Measurements from ENCODE around the gene CBS.
"Not testable (repeated sequence)": the region's sequence is repeated elsewhere in the genome, so short reads cannot be mapped to it uniquely, and the experiment has no call there.

Gene CBS

DNA sequence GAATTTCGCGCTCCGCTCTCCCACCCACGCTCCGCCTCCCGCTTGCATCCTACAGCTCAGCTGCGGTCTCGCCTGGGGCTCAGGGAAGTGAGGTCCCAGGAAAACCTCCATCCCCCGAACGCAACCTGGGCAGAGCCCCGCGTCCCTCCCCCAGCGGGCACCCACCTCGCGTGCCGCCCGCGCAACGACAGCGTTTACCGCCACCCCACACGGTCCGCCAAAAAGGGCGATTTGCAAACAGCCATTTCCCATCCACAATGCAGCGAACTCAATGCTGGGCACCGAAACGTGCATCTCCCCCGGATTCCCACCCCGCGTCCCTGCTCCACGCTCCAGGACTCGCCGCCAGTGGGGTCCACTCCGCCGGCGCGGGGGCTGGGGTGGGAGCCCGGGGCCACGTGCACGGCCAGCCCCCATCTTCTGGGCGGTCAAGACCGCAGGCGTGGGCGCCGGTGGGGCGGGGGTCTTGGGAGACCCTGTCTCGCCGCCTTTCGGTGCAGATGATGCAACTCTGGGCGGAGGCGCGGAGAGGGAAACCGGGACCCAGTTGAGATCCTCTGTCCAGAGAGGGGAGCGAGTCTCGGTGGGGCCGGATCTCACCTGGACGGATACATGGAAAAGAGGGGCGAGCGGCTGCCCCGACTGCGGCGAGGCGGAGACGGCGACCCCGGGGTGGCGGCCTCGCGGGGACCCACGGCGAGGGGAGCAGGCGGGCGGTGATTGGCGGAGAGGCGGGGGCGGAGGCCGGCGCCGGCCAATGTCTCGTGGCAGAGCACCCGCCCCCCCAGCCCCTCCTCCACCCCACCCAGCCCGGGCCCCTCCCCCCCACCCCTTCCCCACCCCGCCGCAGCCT, at the start of gene CBS:
Gene CBS, minus strand, starts transcription at position 666 of the 853 bp plus-strand sequence. CDS start 3,642 bp downstream, outside the sequence.
- not testable (repeated sequence) for DNase-seq

DNA sequence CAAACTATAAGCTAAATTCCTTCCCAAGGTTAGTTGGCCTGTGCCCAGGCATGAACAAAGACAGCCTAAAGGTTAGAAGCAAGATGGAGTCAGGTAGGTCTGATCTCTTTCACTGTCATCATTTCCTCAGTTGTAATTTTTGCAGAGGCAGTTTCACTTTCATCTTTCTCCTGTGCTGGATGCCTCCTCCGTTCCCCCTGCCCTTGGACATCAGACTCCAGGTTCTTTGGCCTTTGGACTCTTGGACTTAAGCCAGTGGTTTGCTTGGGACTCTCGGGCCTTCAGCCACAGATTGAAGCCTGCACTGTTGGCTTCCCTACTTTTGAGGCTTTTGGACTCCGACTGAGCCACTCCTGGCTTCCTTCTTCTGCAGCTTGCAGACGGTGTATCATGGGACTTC, 40.3 kb upstream of the CBS start:
- DNase-seq, result not testable (repeated sequence)

DNA sequence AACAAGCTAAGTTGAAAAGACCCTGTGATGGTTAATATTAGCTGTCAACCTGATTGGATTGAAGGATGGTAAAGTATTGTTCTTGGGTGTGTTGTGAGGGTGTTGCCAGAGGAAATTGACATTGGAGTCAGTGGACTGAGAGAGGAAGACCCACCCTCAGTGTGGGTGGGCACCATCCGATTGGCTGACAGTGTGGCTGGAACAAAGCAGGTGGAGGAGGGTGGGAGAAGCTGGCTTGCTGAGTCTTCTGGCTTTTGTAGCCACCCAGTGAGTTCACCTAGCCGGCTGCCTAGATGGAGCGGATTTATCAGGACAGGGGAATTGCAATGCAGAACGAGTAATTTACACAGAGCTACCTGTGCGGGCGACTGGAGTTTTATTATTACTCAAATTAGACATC, 38.8 kb upstream of the CBS start:
- DNase-seq, result not testable (repeated sequence)

DNA sequence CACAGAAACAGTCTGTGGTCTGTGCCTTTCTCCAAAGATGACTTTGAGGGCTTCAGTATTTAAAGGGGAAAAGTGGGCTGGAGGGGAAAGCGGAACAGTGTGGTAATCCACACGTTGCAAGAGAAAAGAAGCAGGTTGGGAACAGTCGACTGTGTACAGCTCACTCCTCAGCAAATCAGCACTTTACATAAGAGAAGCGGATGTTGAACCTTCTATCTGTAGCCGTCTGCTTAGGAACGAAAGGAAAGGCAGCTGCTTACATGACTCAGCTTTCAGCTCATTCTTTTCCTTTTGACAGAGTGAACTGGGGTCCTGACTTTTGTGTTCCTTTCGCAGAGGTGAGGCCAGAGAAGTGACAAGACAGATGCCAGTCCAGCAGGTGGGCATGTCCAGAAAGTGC, 33.4 kb upstream of the CBS start:
- DNase-seq, result not testable (repeated sequence)

DNA sequence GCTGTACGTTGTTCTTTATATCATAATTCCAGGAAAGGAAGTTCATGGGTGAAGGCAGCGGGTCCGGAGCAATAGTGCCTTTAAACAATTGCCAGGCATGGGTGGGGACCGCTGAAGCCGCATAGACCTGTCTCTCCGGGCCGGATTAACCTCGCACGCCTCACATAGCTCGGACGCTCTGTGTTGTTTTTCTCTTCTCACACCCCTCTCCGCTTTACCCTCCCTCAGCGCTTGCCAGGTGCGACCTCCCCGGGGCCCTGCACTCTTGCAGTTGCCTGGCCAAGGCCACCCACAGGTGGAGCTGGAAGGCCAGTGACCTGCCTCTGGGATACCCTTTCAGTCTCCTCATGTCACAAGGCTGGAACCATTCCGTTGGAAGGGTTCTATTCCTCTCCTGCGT, 32.5 kb upstream of the CBS start:
- not testable (repeated sequence) for DNase-seq

DNA sequence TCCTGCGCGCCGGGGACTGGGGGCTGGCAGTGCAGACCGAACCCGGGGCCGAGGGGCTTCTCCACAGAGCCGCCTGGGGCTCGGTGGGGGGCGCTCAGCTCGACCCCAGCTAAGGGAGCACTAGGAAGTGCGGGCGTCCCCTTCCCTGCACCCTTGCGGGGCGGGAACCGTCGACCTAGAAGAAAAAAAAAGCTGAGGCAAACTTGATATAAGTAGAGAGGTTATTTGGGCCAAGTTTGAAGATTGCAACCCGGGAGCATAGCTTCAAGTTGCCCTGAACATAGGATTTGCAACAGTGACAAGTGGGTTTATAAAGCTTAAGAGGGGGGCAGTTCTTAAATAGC, 32.1 kb upstream of the CBS start:
- DNase-seq, result not testable (repeated sequence)

DNA sequence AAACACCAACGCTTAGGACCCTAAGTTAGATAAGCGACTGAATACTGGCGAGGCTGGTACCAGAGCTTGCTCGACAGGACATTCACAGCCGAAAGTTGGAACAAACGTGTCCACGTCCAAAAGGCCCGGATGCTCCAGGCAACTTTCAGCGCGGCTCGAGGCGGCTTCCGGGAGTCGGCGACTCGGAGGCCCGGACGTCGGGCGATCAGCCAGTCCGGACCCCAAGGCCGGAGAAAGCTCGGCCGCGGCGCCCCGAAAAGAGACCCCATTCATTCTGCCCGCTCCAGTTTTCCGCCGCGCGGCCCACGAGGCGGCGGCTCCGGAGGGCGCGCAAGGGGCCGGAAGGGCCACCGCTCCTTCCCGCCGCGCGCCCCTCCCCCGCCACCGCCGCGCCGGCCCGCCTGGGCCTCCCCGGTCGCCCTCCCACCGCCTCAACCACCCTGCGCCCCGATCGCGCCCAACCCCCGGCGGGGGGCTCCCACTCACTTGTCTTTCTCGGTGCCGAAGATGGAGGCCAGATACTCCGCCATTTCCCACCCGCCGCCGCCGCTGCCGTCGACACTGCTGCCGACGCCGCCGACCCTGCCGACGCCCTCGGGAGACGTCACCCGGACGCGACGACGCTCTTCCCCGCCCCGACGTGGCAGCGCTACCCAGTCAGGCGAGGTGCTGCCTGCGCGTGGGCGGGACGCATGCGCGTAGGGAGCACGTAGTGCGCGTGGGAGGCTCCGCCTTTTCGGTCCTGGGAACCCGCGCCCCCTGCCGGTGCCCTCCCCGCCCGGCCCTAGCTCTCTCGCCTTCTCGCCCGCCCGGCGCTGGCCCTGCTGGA, 31.5 kb upstream of the CBS start, which contains the start of gene U2AF1:
Gene U2AF1, minus strand, starts transcription at position 606 of the 829 bp plus-strand sequence. Its CDS starts 76 bp downstream, at position 530.
- not testable (repeated sequence) for DNase-seq

DNA sequence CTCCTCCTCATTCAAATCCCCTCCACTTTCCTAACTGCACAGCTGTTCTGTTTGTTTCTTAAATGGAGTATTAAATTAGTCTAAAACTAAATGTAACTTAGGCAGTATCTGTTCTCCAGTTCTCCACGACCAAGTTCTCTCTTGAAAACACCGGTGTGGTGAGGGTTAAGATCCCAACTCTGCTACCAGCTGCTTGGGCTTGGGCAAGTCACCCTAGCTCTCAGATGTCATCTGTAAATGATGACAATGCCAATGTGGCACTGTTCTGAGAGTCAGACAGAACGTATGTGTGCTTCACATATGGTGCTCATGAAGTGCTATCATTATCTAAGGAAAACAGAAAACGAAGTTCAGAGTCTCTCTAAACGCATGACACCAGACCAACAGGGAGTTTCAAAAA, 29.0 kb upstream of the CBS start:
- not testable (repeated sequence) for DNase-seq

DNA sequence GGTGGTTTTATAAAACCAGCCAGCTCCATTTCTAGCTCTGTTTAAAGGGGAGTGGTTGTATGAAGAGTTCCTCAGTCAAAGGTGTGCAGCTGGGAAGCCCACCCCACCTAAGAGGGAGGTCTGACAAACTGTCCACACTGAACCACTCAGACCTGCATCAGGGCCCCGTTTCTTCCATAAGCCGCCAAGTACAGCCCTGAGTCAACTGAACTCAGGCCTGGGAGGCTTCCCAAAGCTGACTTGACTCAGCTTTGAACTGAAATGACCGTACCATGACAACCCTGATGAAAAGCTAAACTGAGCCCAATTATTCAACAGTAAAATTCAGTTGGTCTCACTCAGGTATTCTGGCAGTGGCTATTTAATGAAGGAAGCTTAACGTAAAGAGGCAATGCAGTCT, 26.6 kb upstream of the CBS start:
- not testable (repeated sequence) for DNase-seq

DNA sequence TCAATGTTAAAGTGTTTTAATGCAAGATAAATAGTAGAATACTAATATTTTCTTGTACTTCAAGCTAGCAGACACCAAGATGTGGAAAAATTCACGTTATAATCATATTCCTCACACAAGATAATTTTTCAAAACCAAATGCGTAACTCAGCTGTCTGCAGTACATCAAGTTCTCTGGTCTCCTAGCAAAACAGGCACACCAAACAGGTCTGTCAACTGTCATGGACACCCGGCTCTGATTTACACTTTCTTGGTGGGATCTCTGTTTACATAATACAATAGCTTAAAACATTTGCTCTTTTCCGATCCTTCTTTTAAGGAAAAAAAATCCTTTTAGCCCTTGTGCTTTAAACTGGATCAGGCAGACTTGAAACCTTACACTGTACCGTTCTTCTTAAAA, 26.0 kb upstream of the CBS start:
- not testable (repeated sequence) for DNase-seq

DNA sequence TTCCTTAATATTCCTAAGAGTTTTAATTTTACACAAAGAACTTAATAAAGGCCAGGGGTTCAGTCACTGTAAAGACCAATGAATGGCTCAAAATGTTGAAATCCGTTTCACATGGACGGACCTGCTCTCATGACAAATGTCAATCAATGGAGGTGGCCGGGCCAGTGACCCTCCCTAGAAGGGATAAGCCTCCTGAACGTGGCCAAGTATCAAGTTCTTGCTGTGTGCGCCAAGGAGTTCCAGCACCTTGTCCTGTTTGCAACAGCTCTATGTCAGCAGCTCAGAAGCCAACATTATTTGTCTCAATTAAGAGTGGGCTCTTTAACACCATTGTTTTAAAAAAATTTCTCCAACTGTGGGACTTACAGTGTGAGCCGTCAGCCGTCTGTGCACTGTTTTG, 25.4 kb upstream of the CBS start:
- not testable (repeated sequence) for DNase-seq

DNA sequence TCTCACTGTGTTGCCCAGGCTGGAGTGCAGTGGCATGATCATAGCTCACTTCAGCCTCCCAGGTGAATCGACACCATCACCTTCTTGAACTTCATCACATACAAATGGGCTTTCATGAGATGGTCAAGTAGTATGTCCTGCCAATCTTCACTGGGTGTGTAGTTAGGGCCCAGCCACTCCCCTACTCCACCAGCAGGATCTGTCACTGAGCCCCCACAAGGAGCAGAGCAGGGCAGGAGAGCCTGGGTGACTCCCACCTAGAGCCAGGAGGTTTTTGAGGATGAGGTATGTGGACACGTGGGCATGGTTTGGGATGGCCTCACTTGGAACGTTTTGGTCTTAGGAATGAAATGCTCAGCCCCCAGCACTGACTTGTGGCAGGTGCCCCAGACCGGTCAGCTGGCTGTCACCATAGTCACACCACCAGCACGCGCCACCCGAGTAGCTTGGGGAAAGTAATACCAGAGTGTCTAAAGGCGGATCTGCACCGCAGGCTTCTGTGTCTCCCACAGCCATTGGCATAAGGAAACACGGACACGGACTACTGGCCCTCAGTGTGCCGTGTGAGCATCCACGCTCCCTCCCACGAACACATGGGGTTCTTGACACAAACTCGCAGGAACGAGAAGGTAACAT, 16.5 kb upstream of the CBS start:
- not testable (repeated sequence) for DNase-seq

DNA sequence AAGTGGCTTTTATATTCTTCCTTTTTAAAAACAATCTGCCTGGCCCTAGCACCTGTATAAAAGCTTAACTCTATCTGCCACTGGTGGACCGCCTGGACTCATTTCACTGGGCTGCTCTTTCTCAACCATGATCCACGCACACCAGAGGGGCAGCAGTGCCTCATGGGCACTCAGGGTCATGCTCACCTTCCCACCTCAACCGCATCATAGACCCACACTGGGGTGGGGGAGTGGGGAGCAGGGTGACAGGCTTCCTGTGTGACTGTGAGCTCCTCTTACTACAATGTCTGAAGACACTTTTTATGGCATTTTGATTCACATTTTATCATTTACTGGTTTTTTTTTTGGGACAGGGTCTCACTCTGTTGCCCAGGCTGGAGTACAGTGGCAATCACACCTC, 15.3 kb upstream of the CBS start:
- not testable (repeated sequence) for DNase-seq

DNA sequence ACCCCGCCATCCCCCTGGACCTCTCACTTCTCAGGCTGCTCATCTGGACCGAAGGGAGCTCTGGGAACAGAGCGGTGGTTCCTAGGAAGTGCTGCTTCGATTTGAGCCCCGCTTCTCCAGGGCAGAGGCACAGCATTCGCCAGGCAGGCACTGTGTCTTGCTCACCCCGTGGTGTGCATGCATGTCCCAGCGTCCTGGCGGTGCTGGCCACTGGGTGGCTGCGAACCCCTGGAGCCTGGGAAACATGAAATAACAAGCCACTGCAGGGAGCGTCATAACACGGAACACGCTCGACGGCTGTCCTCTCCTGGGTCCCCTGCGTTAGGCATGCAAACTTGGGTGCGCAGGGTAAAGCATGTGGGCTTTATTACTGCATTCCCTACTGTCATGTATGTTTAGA, 13.8 kb upstream of the CBS start:
- not testable (repeated sequence) for DNase-seq

DNA sequence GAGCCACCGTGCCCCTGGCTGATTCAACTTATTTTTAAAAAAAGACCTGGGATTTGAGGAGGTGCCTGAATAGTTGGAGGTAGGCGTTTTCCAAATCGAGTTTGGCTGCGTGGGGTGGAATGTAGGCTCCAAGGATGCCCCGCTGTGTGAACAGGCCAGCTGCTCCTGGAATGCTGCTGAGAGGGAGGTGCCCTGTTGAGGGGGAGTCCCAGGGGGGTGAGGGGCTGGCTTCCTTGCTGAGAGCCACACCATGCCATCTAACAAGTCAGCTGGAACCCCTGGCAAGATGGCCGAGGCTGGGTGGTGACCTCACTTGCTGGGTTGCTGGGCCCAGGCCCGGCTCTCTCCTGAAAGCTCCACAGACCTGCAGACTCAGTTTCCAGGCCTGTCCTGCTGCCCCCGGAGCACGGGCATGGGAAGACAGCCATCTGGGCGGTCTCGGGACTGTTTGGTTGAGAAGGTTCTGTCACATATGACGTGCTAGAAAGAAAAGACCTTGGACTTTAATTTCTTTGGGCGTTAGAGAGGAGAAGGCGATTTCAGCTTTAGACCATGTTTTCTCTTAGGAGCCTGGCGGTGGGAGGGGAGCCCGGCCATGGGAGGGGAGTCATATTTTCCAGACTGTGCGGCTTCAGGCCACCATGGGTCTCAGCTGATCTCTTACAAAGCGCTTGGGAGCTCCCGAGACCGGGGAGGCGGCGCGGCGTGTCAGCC, 7.1 kb upstream of the CBS start:
- not testable (repeated sequence) for DNase-seq

DNA sequence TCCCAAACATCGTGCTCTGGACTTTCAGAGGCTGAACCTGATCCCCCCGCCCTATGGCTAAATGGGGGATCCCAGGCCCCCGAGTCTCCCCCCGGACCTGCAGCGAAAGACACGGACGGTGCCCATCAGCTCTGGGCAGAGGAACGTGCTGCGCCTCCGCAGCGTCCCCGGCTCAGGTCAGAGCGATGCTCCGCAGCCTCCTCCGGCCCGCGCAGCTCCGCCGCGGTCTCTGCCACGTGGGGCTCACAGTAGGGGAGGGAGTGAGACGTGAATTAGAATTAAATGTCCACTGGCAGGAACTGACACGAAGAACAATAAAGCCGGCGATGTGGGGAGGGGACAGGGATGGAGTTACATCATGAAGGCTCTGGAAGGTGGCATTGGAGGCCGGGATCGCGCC, 1.0 kb upstream of the CBS start:
- not testable (repeated sequence) for DNase-seq

DNA sequence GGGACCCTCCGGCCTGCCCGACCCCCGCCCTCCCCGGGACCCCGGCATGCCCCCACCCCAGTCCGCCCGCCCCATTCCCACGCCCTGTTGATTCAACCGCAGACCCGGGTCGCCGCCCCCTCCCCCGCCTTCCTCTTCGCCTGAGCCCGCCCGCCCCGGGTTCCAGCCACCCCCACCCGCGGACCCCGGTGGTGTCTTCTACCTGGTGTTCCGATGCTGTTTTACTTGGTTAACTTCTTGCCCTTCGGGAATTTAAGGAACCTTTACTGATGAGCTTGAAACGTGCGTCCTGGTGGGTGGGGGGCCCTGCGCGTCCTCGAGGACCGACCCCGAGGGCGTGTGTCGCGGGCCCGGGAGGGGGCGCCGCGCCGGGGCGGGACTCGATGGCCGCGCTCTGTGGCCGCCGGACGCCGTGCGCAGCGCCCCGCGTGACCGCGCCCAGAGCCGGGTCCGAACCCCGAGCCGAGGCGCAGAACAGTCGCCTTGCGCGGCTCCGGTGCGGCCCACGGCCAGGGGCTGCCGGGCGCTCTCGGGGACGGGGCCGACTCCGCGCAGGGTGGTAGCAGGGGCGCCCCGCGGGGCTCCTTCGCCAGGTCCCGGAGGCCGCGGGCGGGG, 495 bp upstream of the CBS start:
- not testable (repeated sequence) for DNase-seq

DNA sequence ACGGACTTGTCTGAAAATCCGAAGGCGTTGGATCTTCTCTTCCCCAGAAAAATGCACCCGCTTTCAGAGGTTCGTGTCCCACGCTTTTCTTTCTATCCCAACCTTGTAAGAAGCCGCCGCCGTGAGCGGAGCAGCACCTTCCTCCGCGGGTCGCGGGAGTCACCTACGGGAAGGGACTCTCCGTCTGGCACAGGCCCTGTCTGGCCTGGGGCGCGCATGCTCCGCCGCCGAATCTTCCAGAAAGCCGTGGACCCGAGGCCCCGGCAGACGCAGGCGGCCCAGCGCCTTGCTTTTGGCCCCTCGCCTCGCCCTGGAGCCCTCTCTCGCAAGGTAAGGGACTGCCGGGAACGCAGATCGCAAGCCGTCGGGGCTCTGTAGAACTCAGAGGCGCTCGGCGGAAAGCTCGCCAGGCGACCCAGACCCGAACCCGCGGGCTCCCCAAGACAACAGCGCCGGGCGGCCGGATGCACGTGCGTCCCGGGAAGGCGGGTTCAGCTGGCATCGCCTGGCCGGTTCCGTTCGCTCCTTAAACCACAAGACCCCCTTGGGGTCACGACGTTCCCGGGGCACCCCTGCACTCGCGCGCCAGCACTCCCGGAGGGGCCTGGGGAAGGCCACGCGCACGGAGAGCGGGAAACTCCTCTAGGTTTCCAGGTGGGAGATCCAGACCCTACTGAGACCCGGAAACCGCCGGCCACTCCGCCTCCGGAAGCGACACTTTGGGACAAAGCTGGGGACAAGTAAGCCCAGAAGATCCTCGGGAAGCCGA, 1.1 kb downstream of the CBS start:
- DNase-seq, result not testable (repeated sequence)

DNA sequence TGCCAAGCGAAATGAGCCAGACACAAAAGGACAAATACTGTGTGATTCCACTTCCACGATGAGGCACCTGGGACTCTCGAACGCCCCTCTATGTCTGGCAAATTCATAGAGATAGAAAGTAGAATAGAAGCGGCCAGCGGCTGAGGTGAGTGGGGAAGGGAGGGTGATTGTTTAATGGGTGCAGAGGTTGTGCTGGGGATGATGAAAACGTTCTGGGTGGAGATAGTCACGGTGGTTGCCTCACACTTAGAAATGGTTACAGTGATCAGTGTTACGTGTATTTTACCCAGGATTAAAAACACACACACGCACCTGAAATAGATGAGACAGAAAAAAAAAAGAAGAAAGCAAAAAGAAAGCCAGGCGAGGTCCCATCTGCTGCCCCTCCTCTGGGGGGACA, 2.9 kb downstream of the CBS start:
- DNase-seq, result not testable (repeated sequence)

DNA sequence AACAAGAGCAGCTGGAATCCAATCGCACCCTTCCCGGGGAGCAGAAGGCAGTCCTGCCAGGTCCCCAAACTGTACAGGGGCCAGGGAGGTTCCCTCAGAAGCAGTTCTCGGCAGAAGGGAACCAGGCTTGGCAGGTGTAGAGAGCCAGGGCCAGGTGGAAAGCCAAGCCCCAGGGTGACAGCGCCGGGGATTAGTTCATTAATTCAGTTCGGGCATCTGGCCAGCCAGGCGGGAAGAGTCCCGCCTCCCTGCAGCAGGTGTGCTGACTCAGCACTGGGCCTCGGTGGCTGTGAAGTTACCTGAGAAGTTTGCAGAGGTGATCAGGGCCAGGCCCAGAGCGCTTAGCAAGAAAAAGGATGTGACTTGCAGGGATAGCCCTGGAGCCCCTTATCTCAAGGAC, 6.0 kb downstream of the CBS start:
- not testable (repeated sequence) for DNase-seq

DNA sequence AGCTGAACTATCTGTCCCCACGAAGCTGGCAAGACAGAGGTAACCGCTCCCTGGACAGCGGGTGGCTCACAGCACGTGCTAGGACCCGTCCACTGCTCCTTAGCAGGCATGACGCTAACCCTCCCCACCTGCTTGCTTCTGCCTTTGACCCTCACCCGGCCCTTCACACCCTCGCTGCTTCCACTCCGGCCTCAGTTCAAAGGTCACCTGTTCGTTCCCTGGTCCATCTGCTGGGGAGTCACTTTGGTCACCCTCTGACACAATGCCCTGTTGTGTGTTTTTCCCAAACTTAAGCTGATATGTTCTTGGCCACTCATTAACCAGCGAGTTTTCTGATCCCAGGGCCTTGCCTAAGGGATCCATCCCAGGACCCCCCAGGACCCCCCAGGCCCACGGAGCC, 7.6 kb downstream of the CBS start:
- not testable (repeated sequence) for DNase-seq
